RWPE2 (cell line): ENCODE results near the gene TNIP1.

ENCODE experiments used
- ATAC-seq: fragments of 200-7000 bp; cut with Tn5 transposase; 3 replicates; pipeline ENCODE4 v1.9.1; 2021; ENCODE audit warnings: low read depth
- DNase-seq: peaks from one replicate; pipeline ENCODE4 v3.0.0-alpha.2; 2020; ENCODE audit warnings: low spot score
- H3K27ac ChIP-seq: fragments of 450-650 bp; 2 replicates; pipeline ENCODE4 v1.5.1; 2017; ENCODE audit warnings: mild to moderate bottlenecking; ENCODE audit not compliant: poor library complexity, severe bottlenecking
- H3K27me3 ChIP-seq: fragments of 250-450 bp; sonication (Bioruptor Pico); 2 replicates; pipeline ENCODE4 v1.5.1; 2021; ENCODE audit warnings: mild to moderate bottlenecking, moderate library complexity; ENCODE audit not compliant: insufficient read depth, poor library complexity, severe bottlenecking
- H3K36me3 ChIP-seq: fragments of 250-450 bp; sonication (Bioruptor Pico); 2 replicates; pipeline ENCODE4 v1.5.1; 2020; ENCODE audit warnings: low read depth, mild to moderate bottlenecking, moderate library complexity
- H3K4me1 ChIP-seq: fragments of 250-450 bp; sonication (Bioruptor Pico); 2 replicates; pipeline ENCODE4 v1.5.1; 2021; ENCODE audit warnings: mild to moderate bottlenecking, moderate library complexity; ENCODE audit not compliant: insufficient read depth, poor library complexity, severe bottlenecking
- H3K4me3 ChIP-seq: fragments of 250-450 bp; sonication (Bioruptor Pico); 2 replicates; pipeline ENCODE4 v1.5.1; 2021; ENCODE audit warnings: mild to moderate bottlenecking, moderate library complexity; ENCODE audit not compliant: severe bottlenecking
- H3K9me3 ChIP-seq: fragments of 250-450 bp; sonication (Bioruptor Pico); 2 replicates; pipeline ENCODE4 v1.5.1; 2021; ENCODE audit warnings: mild to moderate bottlenecking, moderate library complexity; ENCODE audit not compliant: severe bottlenecking
- TF ChIP-seq, protein P1 (sequence below): fragments of 450-650 bp; IDR thresholded peaks from one replicate; pipeline ENCODE4 v1.5.1; 2017; ENCODE audit warnings: mild to moderate bottlenecking, moderate library complexity; ENCODE audit not compliant: poor library complexity, severe bottlenecking

TNIP1 gene

DNA sequence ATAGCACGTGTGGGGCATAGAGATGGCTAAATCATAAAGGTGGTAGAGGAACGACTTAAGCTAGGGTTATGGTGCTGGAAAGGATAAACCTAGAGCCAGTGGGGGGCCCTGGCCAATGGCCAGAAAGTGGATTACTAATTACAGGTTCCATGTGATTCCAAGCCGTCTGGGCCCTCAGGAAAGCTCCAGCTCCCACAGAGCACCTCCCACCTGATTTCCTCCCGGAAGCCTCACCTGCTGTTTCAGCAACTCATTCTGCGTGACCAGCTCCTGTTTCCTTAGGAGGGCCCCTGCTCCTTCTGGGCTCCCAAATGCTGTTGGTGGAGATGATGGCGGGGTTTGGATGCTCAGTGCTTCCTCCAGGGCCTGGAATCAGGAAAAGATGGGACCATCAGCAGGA, 44.3 kb downstream of the TNIP1 start:
- TF ChIP-seq, protein P1, sequence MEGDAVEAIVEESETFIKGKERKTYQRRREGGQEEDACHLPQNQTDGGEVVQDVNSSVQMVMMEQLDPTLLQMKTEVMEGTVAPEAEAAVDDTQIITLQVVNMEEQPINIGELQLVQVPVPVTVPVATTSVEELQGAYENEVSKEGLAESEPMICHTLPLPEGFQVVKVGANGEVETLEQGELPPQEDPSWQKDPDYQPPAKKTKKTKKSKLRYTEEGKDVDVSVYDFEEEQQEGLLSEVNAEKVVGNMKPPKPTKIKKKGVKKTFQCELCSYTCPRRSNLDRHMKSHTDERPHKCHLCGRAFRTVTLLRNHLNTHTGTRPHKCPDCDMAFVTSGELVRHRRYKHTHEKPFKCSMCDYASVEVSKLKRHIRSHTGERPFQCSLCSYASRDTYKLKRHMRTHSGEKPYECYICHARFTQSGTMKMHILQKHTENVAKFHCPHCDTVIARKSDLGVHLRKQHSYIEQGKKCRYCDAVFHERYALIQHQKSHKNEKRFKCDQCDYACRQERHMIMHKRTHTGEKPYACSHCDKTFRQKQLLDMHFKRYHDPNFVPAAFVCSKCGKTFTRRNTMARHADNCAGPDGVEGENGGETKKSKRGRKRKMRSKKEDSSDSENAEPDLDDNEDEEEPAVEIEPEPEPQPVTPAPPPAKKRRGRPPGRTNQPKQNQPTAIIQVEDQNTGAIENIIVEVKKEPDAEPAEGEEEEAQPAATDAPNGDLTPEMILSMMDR = no peak
- Histone ChIP-seq H3K9me3 (no peaks in the 10 kb centered on the region), H3K36me3 (peaks cover 89% of the 10 kb centered on the region), H3K4me3 (no peak overlapping the region), H3K27ac (no peak overlapping the region), H3K4me1 (peaks cover 24% of the 10 kb centered on the region), H3K27me3 (no peaks in the 10 kb centered on the region)
- no peak for ATAC-seq
- no peak for DNase-seq

DNA sequence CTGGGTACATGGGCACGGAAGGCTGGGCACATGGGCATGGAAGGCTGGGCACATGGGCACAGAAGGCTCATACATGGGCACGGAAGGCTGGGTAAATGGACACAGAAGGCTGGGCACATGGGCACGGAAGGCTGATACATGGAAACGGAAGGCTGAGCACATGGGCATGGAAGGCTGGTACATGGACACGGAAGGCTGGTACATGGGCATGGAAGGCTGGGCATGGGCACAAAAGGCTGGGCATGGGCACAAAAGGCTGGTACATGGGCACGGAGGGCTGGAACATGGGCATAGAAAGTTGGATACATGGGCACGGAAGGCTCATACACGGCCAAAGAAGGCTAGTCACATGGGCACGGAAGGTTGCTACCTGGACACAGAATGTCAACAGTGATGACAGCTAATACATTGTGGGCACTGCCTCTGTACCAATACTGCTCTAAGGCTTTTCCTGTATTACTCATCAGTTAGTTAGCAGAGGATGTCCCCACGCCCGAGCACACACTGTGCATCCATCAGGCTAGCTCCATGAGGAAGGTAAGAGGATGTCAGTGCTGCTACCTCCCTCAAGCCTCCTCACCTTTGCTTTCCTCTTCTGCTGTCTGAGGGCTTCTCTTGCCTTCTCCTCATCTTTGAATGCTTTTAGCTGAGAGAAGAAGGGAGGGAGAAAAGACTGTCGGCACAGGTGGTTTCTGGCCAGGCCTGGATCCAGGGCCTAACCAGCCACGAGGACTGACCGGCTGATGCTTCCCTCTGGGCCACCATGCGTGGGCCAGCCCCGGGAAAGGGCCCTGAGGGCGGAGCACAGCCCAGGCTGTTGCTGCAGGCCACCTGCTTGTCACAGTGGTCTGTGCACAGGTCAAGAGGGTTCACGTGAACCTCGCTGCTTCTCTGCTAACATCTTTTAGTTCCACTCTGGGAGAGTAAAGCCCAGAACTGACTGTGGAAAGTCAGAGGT, 46.1 kb downstream of the TNIP1 start:
- no peak overlapping the region for H3K4me3 ChIP-seq
- H3K4me1 ChIP-seq = peaks cover 6% of the 10 kb centered on the region
- no peaks in the 10 kb centered on the region for H3K27me3 ChIP-seq
- TF ChIP-seq, protein P1 = no peak
- H3K36me3 ChIP-seq = peaks cover 89% of the 10 kb centered on the region
- no peak overlapping the region for H3K27ac ChIP-seq
- H3K9me3 ChIP-seq = no peaks in the 10 kb centered on the region
- DNase-seq (no peak), ATAC-seq (peak; percentile 83)

DNA sequence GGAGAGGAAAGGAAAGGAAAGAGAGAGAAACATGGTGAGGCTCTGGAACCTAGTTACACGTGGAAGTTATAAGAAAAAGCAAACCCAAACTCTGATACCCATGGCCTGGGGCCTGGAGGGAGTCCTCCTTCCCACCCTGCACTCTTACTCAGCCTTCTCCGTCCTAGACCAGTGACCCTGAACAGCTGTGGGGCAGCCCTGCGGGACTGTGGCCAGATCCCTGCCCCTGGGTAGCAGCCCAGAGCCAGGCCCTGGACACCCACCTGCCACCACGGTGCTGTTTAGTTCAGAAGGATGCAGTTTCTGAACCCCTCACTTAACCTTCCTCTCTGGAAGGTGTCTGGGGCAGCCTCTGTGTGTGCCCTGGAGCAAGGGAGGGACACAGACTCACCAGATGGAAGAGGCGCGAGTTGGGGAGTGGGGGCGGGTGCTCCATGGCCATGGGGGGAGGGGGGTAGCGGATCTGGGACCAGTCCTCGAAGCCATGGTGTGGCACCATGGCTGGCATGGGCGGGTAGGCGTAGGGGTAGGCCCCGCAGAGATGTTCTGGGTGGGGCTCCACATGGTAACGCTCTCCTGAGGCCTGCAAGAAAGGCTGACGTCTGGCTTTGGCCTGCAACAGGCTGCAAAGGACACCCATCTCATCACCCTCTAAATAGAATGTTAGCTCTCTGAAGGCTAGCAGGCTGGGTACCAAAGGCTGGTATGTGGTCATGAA, 47.5 kb downstream of the TNIP1 start:
- H3K27me3 ChIP-seq = no peaks in the 10 kb centered on the region
- no peaks in the 10 kb centered on the region for H3K9me3 ChIP-seq
- TF ChIP-seq, protein P1 = no peak
- DNase-seq = no peak
- H3K4me3 ChIP-seq = no peak overlapping the region
- no peaks in the 10 kb centered on the region for H3K4me1 ChIP-seq
- H3K36me3 ChIP-seq = peaks cover 89% of the 10 kb centered on the region
- ATAC-seq = no peak
- H3K27ac ChIP-seq = no peak overlapping the region

DNA sequence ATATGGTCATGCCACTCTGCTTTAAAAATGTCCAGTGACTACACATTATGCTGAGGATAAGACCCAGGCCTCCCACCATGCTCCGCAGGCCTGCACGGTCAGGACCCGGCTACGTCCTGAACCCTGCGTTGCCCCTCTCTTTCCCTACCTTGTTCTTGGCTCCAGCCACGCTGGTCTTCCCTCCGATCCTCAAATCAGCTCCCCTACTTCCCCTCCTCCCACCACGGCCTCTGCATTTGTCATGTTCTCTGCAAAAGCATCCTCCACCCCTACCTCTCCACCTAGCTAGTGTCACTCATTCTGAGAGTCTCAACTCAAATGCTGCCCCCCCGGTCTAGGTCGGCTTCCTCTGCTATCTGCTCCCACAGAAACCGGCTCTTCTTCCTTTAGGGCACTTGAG, 49.3 kb downstream of the TNIP1 start:
- Histone ChIP-seq H3K27me3 (no peaks in the 10 kb centered on the region), H3K4me1 (no peaks in the 10 kb centered on the region), H3K9me3 (no peaks in the 10 kb centered on the region), H3K27ac (no peak overlapping the region), H3K36me3 (peaks cover 76% of the 10 kb centered on the region), H3K4me3 (no peak overlapping the region)
- DNase-seq = no peak
- no peak for ATAC-seq
- TF ChIP-seq, protein P1 = no peak
